ENCODE results near the gene ILDR1.
"Not testable (repeated sequence)": the region's sequence is repeated elsewhere in the genome, so short reads cannot be mapped to it uniquely, and the experiment has no call there.

Gene ILDR1

DNA sequence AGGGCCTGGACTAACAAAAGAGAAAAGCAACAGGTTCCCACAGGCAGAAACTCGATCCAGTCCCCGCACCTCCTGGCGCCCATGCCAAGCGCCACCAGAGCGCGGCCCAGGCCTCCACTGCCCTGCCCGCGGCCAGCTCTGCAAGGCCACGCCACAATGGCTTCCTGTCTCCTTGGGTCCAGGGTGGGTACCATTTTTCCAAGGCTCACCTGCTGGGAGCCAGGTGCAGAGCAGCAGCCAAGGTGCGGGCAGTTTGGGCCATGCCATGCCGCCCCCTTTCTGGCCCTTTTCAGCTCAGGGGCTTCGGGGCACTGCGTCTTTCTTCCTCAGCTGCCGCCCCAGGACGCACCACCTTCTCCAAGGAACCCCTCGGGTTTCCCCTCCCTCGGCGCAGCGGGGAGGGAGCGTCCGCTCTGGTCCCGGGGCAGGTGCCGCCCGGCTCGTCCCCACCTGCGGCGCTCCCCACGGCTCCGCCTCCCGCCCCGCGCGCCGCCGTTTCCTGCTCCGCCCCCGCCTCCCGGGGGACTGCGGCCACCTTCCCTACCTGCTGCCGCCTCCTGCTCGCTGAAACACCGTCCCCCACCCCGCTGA is at the start of gene ILDR1:
Gene ILDR1 (minus strand): TSS at position 437 of the 591 bp plus-strand sequence. CDS start 170 bp downstream, at position 267.
- Mint-ChIP-seq H3K27ac (peak within 1 kb of the TSS; percentile 38), H3K27me3 (no peaks in the 10 kb centered on the region), H3K4me3 (peak within 1 kb of the TSS; percentile 80 to 86), H3K4me1 (peaks cover 22 to 31% of the 10 kb centered on the region in 2 donors), H3K9me3 (no peaks in the 10 kb centered on the region), H3K36me3 (no peaks in the 10 kb centered on the region)
- ATAC-seq (replicated peaks) = peak; percentile 76 to 82
- DNase-seq = no peak

DNA sequence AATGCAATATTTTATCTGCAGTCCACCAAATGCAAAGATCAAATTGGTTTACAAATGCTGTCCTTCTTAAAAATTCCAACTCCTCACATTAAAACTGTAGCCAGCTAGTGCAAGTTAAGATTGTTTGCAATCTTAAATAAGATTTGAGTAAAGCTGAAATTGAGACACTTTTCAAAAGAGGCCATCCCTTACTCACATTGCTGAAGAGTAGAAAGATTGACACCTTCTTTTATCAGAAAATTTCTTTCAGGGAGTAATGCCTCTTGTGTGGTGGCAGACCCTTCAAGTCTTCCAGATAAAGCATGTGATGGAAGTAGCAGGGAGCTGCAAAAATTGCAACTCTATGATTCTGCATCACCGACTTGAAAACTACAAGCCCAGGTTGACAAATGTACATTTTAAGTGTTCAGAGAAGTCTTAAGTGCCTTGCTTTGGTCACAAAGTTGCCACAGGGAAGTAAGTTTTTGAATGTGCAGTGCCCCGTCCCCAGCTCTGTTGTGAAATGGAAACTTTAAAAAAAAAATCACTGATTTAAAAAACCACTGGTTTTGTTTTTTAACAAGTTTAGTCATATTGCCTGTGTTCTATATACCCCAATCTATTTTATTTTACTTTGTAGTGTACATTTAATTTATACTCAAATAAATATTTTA is 45.7 kb upstream of the ILDR1 start:
- no peak for DNase-seq
- peak; percentile 81 for ATAC-seq (replicated peaks)
- H3K4me3 Mint-ChIP-seq = no peak overlapping the region
- H3K27me3 Mint-ChIP-seq = no peaks in the 10 kb centered on the region
- no peak overlapping the region for H3K27ac Mint-ChIP-seq
- peaks cover 8 to 14% of the 10 kb centered on the region in 2 donors for H3K36me3 Mint-ChIP-seq
- peaks cover 31 to 54% of the 10 kb centered on the region in 2 donors for H3K4me1 Mint-ChIP-seq
- no peaks in the 10 kb centered on the region for H3K9me3 Mint-ChIP-seq

DNA sequence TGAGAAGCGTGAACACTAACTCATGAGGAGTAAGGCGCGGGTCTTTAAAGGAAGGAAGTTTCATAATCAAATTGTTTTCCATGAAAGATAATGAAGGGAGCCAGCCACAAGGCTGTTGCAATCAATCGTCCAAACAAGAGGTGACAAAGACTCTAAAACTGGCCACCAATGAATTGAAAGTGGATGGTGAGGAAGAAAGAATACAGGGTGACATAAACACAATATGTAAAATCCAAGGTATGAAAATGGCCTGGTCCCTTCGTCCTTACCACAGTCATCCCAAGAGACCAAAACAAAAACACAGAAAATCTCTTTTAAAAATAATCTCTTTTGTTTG is 45.1 kb upstream of the ILDR1 start:
- peaks cover 8 to 14% of the 10 kb centered on the region in 2 donors for H3K36me3 Mint-ChIP-seq
- H3K27me3 Mint-ChIP-seq = no peaks in the 10 kb centered on the region
- H3K27ac Mint-ChIP-seq = peak overlapping the region; percentile 26
- peaks cover 31 to 54% of the 10 kb centered on the region in 2 donors for H3K4me1 Mint-ChIP-seq
- no peak for DNase-seq
- no peaks in the 10 kb centered on the region for H3K9me3 Mint-ChIP-seq
- peak overlapping the region in 1 of 2 donors; percentile 9 for H3K4me3 Mint-ChIP-seq
- ATAC-seq (replicated peaks) = peak; percentile 47 to 57

GRCh38 chr3:122066331-122067213 is 44.5 kb upstream of the ILDR1 start:
- peak overlapping the region; percentile 5 to 9 for H3K4me3 Mint-ChIP-seq
- H3K4me1 Mint-ChIP-seq = peaks cover 31 to 54% of the 10 kb centered on the region in 2 donors
- ATAC-seq (replicated peaks) (peak; percentile 26 to 45), DNase-seq (no peak)
- peaks cover 8 to 14% of the 10 kb centered on the region in 2 donors for H3K36me3 Mint-ChIP-seq
- H3K27ac Mint-ChIP-seq = peak overlapping the region; percentile 26
- H3K27me3 Mint-ChIP-seq = no peaks in the 10 kb centered on the region
- no peaks in the 10 kb centered on the region for H3K9me3 Mint-ChIP-seq

DNA sequence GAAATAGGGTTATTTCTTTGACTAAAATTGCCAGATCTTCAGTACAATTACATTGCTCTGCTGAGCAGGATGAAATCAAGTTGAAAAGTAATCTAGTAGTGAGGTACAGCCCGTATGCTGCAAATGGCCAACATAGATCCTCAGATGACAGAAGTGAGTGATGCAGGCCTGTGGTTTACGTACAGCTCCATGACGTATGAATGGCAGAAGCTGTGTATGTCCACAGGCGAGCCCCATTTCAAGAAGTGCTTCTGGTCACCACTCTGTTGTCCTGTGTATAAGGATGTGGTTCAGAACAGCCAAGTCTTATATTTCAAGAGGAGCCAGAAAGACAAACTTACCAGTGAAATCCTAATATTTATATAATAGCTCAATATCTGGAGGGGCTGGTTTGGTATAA is 42.3 kb upstream of the ILDR1 start:
- H3K4me3 Mint-ChIP-seq = no peak overlapping the region
- no peak overlapping the region for H3K27ac Mint-ChIP-seq
- ATAC-seq (replicated peaks) (no peak), DNase-seq (no peak)
- peaks cover 3 to 15% of the 10 kb centered on the region in 2 donors for H3K36me3 Mint-ChIP-seq
- no peaks in the 10 kb centered on the region for H3K9me3 Mint-ChIP-seq
- no peaks in the 10 kb centered on the region for H3K27me3 Mint-ChIP-seq
- H3K4me1 Mint-ChIP-seq = peaks cover 31 to 49% of the 10 kb centered on the region in 2 donors

DNA sequence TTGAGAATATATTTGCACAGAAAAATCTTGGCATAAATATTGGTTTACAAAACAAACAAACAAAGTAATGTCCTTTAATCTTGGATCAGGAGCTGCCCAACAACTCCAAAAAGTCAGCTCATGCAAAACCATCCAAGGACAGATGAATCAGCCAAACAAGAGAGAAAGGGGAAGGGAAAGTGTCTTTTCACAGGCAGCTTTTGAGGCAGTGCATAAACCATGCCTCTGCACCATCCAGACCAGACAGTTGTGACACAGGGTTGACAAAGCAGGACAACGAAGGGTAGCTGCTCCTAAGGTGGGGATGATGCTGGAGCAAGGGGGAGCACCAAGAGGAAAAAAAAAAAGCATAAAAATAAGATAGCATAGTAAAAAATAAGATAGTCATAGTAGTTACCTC is 41.9 kb upstream of the ILDR1 start:
- peak; percentile 53 to 64 for ATAC-seq (replicated peaks)
- Mint-ChIP-seq H3K27ac (no peak overlapping the region), H3K9me3 (no peaks in the 10 kb centered on the region), H3K4me1 (peaks cover 33 to 52% of the 10 kb centered on the region in 2 donors), H3K4me3 (no peak overlapping the region), H3K36me3 (peaks cover 5 to 19% of the 10 kb centered on the region in 2 donors), H3K27me3 (peaks cover 0 to 1% of the 10 kb centered on the region in 2 donors)
- no peak for DNase-seq

GRCh38 chr3:122060040-122060698 is 38.1 kb upstream of the ILDR1 start:
- DNase-seq (no peak), ATAC-seq (replicated peaks) (peak; percentile 22 to 49)
- peaks cover 0 to 4% of the 10 kb centered on the region in 2 donors for H3K27me3 Mint-ChIP-seq

DNA sequence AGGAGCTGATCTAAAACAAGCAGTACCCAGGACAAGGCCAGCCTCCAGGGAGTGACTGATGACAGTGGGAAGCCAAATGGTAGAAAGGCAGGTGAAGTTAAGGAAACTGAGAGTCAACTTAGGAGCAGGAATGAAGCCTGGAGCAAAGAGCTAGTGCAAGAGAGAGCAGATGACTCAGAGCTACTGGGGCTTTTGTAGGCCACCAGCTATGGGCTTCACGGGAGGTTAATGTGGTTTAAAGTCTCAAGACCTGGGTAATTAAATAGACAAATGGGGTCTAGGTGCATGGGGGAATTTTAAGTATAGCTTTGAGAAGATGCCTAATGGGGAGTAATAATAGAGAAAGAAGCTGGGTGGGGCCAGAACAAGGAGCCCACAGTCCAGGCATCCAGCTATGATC is 36.2 kb upstream of the ILDR1 start:
- Mint-ChIP-seq H3K27ac (no peak overlapping the region), H3K4me1 (peaks cover 25 to 41% of the 10 kb centered on the region in 2 donors), H3K36me3 (peaks cover 13 to 34% of the 10 kb centered on the region in 2 donors), H3K9me3 (no peaks in the 10 kb centered on the region), H3K4me3 (no peak overlapping the region), H3K27me3 (peaks cover 0 to 4% of the 10 kb centered on the region in 2 donors)
- no peak for ATAC-seq (replicated peaks)
- DNase-seq = no peak

More at GRCh38 chr3:122060040-122060698, 38.1 kb upstream of the ILDR1 start:
- Mint-ChIP-seq H3K4me1 (peaks cover 28 to 39% of the 10 kb centered on the region in 2 donors), H3K9me3 (no peaks in the 10 kb centered on the region), H3K4me3 (no peak overlapping the region), H3K36me3 (peaks cover 14 to 34% of the 10 kb centered on the region in 2 donors), H3K27ac (peak overlapping the region; percentile 14)

DNA sequence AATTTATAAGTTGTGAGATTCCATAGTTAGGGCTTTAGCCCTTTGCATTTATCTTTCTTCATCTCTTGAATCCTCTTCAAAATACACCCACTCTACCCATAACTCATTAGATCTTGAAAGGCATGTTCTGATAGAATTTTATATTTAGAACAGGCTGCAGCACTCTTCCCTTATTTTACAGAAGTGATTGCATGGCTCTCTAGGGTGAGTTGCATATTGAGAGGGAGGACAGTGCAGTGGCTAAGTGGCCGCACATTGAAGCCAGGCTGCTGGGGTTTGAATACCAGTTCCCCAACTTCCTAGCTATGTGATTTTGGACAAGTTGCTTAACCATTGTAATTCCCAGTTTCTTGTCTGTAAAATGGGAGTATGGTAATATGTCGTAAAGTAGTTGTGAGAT is 35.6 kb upstream of the ILDR1 start:
- H3K9me3 Mint-ChIP-seq = no peaks in the 10 kb centered on the region
- ATAC-seq (replicated peaks) (no peak), DNase-seq (no peak)
- H3K27ac Mint-ChIP-seq = no peak overlapping the region
- H3K36me3 Mint-ChIP-seq = peaks cover 17 to 38% of the 10 kb centered on the region in 2 donors
- no peak overlapping the region for H3K4me3 Mint-ChIP-seq
- H3K27me3 Mint-ChIP-seq = peaks cover 0 to 4% of the 10 kb centered on the region in 2 donors
- H3K4me1 Mint-ChIP-seq = peaks cover 30 to 47% of the 10 kb centered on the region in 2 donors

DNA sequence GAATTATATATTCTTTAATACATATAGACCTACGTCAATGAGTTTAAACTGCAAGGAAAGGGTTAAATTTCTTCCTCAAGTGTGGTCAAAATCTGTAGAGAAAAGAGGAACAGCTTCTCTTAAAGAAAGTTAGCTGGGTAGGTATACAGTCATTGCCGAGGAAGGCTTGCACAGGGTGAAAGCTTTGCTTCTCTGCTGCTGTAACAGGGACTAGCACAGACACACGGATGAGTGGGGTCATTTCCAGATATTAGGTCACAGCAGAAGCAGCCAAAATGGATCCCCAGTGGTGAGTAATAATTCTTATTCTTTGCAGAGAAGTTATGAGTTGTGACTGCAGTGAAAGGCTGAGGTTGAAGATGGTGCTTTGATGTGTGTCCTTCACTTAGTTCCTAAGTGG is 33.2 kb upstream of the ILDR1 start, which contains the start of gene CD86:
Gene CD86 (plus strand): TSS at position 148 of the 400 bp plus-strand sequence. CDS start 128 bp downstream, at position 276.
- DNase-seq (peak; percentile 78), ATAC-seq (replicated peaks) (peak; percentile 99)
- H3K4me3 Mint-ChIP-seq = peak within 1 kb of the TSS; percentile 65 to 74
- H3K27ac Mint-ChIP-seq = peak within 1 kb of the TSS; percentile 43
- H3K9me3 Mint-ChIP-seq = no peaks in the 10 kb centered on the region
- H3K4me1 Mint-ChIP-seq = peaks cover 35 to 58% of the 10 kb centered on the region in 2 donors
- H3K36me3 Mint-ChIP-seq = peaks cover 17 to 42% of the 10 kb centered on the region in 2 donors
- peaks cover 0 to 4% of the 10 kb centered on the region in 2 donors for H3K27me3 Mint-ChIP-seq

GRCh38 chr3:122052968-122053367 is 30.9 kb upstream of the ILDR1 start:
- peaks cover 23 to 40% of the 10 kb centered on the region in 2 donors for H3K4me1 Mint-ChIP-seq
- H3K36me3 Mint-ChIP-seq = peaks cover 7 to 20% of the 10 kb centered on the region in 2 donors
- ATAC-seq (replicated peaks) (peak; percentile 69 to 74), DNase-seq (peak; percentile 52)
- no peaks in the 10 kb centered on the region for H3K9me3 Mint-ChIP-seq
- no peaks in the 10 kb centered on the region for H3K27me3 Mint-ChIP-seq
- peak overlapping the region in 1 of 2 donors; percentile 26 for H3K4me3 Mint-ChIP-seq
- H3K27ac Mint-ChIP-seq = peak overlapping the region; percentile 86

DNA sequence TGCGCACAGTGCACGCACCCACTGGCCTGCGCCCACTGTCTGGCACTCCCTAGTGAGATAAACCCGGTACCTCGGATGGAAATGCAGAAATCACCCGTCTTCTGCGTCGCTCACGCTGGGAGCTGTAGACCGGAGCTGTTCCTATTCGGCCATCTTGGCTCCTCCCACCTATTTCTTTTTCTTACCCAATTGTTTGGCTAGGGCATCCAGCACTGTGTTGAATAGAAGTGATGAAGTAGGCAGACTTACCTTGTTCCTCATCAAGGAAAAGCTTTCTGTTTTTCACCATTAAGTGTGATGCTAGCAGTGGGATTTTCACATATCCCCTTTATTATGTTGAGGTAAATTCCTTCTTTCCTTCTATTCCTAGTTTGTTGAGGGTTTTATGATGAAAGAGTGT is 25.7 kb upstream of the ILDR1 start:
- not testable (repeated sequence) for DNase-seq; H3K27me3 Mint-ChIP-seq; H3K4me3 Mint-ChIP-seq; H3K36me3 Mint-ChIP-seq; H3K9me3 Mint-ChIP-seq; H3K27ac Mint-ChIP-seq; ATAC-seq (replicated peaks)
- H3K4me1 Mint-ChIP-seq = peaks cover 8 to 14% of the 10 kb centered on the region in 2 donors

DNA sequence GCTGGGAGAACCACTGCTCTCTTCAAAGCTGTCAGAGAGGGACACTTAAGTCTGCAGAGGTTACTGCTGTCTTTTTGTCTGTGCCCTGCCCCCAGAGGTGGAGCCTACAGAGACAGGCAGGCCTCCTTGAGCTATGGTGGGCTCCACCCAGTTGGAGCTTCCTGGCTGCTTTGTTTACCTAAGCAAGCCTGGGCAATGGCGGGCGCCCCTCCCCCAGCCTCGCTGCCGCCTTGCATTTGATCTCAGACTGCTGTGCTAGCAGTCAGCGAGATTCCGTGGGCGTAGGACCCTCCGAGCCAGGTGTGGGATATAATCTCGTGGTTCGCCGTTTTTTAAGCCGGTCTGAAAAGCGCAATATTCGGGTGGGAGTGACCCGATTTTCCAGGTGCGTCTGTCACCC is 25.2 kb upstream of the ILDR1 start:
- not testable (repeated sequence) for DNase-seq; H3K27me3 Mint-ChIP-seq; H3K36me3 Mint-ChIP-seq; ATAC-seq (replicated peaks); H3K4me3 Mint-ChIP-seq; H3K27ac Mint-ChIP-seq; H3K9me3 Mint-ChIP-seq; H3K4me1 Mint-ChIP-seq

DNA sequence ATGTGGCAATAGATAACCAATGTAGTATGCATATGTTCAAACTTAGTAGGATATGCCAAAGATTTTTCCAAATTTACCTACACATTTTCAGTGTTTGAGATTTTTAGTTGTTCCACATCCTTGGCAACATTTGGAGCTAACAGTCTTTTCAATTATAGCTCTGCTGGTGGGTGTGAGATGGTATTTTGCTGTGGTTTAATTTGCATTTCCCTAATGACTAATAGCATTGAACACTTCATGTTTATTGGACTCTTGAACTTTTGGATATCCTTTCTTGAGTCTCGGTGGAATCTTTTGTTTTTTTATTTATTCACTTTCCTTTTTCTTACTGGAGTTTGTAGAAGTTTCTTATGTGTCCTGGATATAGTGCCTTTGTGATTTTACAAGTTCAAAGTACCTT is 11.0 kb upstream of the ILDR1 start:
- Mint-ChIP-seq H3K27ac (no peak overlapping the region), H3K4me3 (no peak overlapping the region), H3K27me3 (no peaks in the 10 kb centered on the region), H3K36me3 (peaks cover 23 to 43% of the 10 kb centered on the region in 2 donors), H3K9me3 (peaks cover 17 to 22% of the 10 kb centered on the region in 2 donors), H3K4me1 (peaks cover 14 to 45% of the 10 kb centered on the region in 2 donors)
- DNase-seq = no peak
- ATAC-seq (replicated peaks) = peak; percentile 57 to 61

Measured in stimulated activated naive B cell treated with anti-CD40 and anti-IgM and Interleukin-4, amounts not matched to agents 10 μg/mL and 1 μg/mL and 100 μg/mL, for 72 hours (primary cell).